HUDEP-2 (cell line): ENCODE data around the gene SGK2.
A peak's percentile ranks its signal among the peaks of the same experiment; 100 is the strongest.

ENCODE experiments used
- DNase-seq, 76 experiments: peaks; one replicate each; lab custom pipeline; 2025; ENCODE audit not compliant: unreplicated experiment in 76 of 76; lab: John Stamatoyannopoulos, UW

Gene SGK2

GRCh38 chr20:43558412-43559146 is at the start of gene SGK2:
Gene SGK2 (plus strand): TSS chr20:43559027. CDS start chr20:43566496, 7,469 bp downstream.
- no peak for DNase-seq

- DNase-seq: no peak
Observed at GRCh38 chr20:43511879-43512278, 46.9 kb upstream of the SGK2 start.

- no peak for DNase-seq
Observed at GRCh38 chr20:43513372-43513930, 45.4 kb upstream of the SGK2 start.

GRCh38 chr20:43513931-43514647 is 44.7 kb upstream of the SGK2 start:
- DNase-seq: peak in 75 of 76 experiments; percentile 46 to 100 (median 97)

- peak in 2 of 76 experiments; percentile 33 to 47 for DNase-seq
Observed at GRCh38 chr20:43514648-43514999, 44.2 kb upstream of the SGK2 start.

GRCh38 chr20:43515628-43516027 is 43.2 kb upstream of the SGK2 start:
- no peak for DNase-seq

GRCh38 chr20:43516251-43516824 is 42.5 kb upstream of the SGK2 start:
- peak in 1 of 76 experiments; percentile 4 for DNase-seq

GRCh38 chr20:43520074-43520630 is 38.7 kb upstream of the SGK2 start:
- no peak for DNase-seq

- no peak for DNase-seq
Observed at GRCh38 chr20:43525021-43525420, 33.8 kb upstream of the SGK2 start.

GRCh38 chr20:43528258-43528875 is 30.5 kb upstream of the SGK2 start:
- DNase-seq: no peak

- DNase-seq: no peak
Observed at GRCh38 chr20:43529051-43529450, 29.8 kb upstream of the SGK2 start.

- DNase-seq: no peak
Observed at GRCh38 chr20:43529457-43530153, 29.2 kb upstream of the SGK2 start.

- peak in 27 of 76 experiments; percentile 2 to 47 (median 19) for DNase-seq
Observed at GRCh38 chr20:43530321-43531090, 28.3 kb upstream of the SGK2 start.

- no peak for DNase-seq
Observed at GRCh38 chr20:43531091-43531443, 27.8 kb upstream of the SGK2 start.

GRCh38 chr20:43532416-43533055 is 26.3 kb upstream of the SGK2 start:
- DNase-seq: no peak

- DNase-seq: no peak
Observed at GRCh38 chr20:43533060-43533459, 25.8 kb upstream of the SGK2 start.

- no peak for DNase-seq
Observed at GRCh38 chr20:43534016-43534415, 24.8 kb upstream of the SGK2 start.

- no peak for DNase-seq
Observed at GRCh38 chr20:43534791-43535350, 24.0 kb upstream of the SGK2 start.
